HepG2 (cell line): ENCODE measurements around the gene TMEM131L. TPM values are rescaled to one million over a fixed set of nuclear protein-coding genes. Genes with fewer than 3 reads are reported as not detected.

ENCODE experiments used
- ATAC-seq: fragments of 200-7000 bp; cut with Tn5 transposase; 3 replicates; pipeline ENCODE4 v1.9.1; 2020; ENCODE audit warnings: mild to moderate bottlenecking, moderate library complexity
- BruUV-seq: library from RNA; stranded (reverse); fragments of 400-500 nt; replicated peaks from 2 replicates; lab custom pipeline; 2021; lab: Mats Ljungman, UMichigan
- CTCF ChIA-PET: fragments of 300-600 bp; formaldehyde crosslinking; extraction: SDS; loops from one replicate; lab custom pipeline; 2021; ENCODE audit warnings: low total read pairs, inconsistent platforms, low intra/inter-chr PET ratio; lab: Yijun Ruan, JAX
- POLR2A ChIA-PET: fragments of 350-600 bp; sonication (Branson Sonifier 250); formaldehyde crosslinking; loops from one replicate; lab custom pipeline; 2020; ENCODE audit warnings: antibody characterized with exemption, inconsistent platforms; lab: Yijun Ruan, JAX
- DNase-seq: peaks from one replicate; pipeline ENCODE4 v3.0.0-alpha.2; 2015; ENCODE audit warnings: low spot score
- FAIRE-seq: peaks from 3 replicates; lab custom pipeline; 2011; peaks lifted over from hg19 to GRCh38; lab: Jason Lieb, UNC
- H2AFZ ChIP-seq: one replicate; pipeline ENCODE4 v1.6.1; 2011; ENCODE audit warnings: low read length, inconsistent platforms
- H3K27ac ChIP-seq: fragments of 300-600 bp; 3 replicates; pipeline ENCODE4 v1.8.0; 2011; ENCODE audit warnings: mixed run types, mild to moderate bottlenecking, mixed read lengths, low read length, inconsistent platforms; ENCODE audit not compliant: insufficient read depth; ENCODE audit errors: extremely low read length
- H3K27me3 ChIP-seq, 2 experiments: fragments of 200-600 bp in 1 of 2; 2 replicates in 1 of 2; 3 replicates in 1 of 2; pipeline versions ENCODE4 v1.6.0 to v1.8.0; 2011; ENCODE audit warnings: low read length in 2 of 2, mild to moderate bottlenecking in 2 of 2, moderate library complexity in 2 of 2, inconsistent platforms in 1 of 2; ENCODE audit not compliant: insufficient read depth in 2 of 2, control insufficient read depth in 1 of 2
- H3K36me3 ChIP-seq, 2 experiments: fragments of 200-600 bp in 1 of 2; replicated peaks in 1 of 2; 2 replicates in 1 of 2; 3 replicates in 1 of 2; pipeline versions ENCODE4 v1.5.1 to v1.8.0; 2011; ENCODE audit warnings: low read length in 2 of 2, inconsistent platforms in 1 of 2; ENCODE audit not compliant: insufficient read depth in 2 of 2, control insufficient read depth in 1 of 2
- H3K4me1 ChIP-seq: 2 replicates; pipeline ENCODE4 v1.5.1; 2012; ENCODE audit warnings: low read length, inconsistent platforms; ENCODE audit not compliant: insufficient read depth
- H3K4me2 ChIP-seq: 2 replicates; pipeline ENCODE4 v1.6.0; 2011; ENCODE audit warnings: low read depth, low read length, inconsistent platforms
- H3K4me3 ChIP-seq, 3 experiments: fragments of 200-600 bp in 1 of 3; sonication (generic), shearing (Covaris generic) in 1 of 3; replicated peaks in 1 of 3; 2 replicates each; pipeline ENCODE4 v1.5.1; 2011 to 2016; ENCODE audit warnings: low read length in 3 of 3, inconsistent platforms in 2 of 3, low read depth in 2 of 3, mild to moderate bottlenecking in 2 of 3, control low read depth in 1 of 3, mixed read lengths in 1 of 3; ENCODE audit not compliant: insufficient read depth in 1 of 3
- H3K79me2 ChIP-seq: one replicate; pipeline ENCODE4 v1.6.1; 2011; ENCODE audit warnings: low read length, inconsistent platforms; ENCODE audit not compliant: insufficient read depth
- H3K9ac ChIP-seq: 2 replicates; pipeline ENCODE4 v1.6.0; 2011; ENCODE audit warnings: mild to moderate bottlenecking, low read depth, low read length, inconsistent platforms; ENCODE audit not compliant: insufficient read depth
- H3K9me3 ChIP-seq: 2 replicates; pipeline ENCODE4 v1.5.1; 2012; ENCODE audit warnings: mild to moderate bottlenecking, low read length
- H4K20me1 ChIP-seq: 2 replicates; pipeline ENCODE4 v1.6.0; 2011; ENCODE audit warnings: inconsistent platforms, mild to moderate bottlenecking, low read length, moderate library complexity; ENCODE audit not compliant: insufficient read depth
- FOXK1 ChIP-seq: sonication (generic); formaldehyde crosslinking; IDR thresholded peaks from 2 replicates; pipeline ENCODE4 v1.4.0; 2020; ENCODE audit warnings: low read depth, missing genetic modification reagents, borderline replicate concordance
- HNRNPL ChIP-seq: fragments of 200-400 bp; formaldehyde crosslinking; IDR thresholded peaks from 2 replicates; pipeline ENCODE4 v1.6.1; 2017; ENCODE audit warnings: mild to moderate bottlenecking, low read depth, low read length
- IRX3 ChIP-seq: sonication (generic); formaldehyde crosslinking; IDR thresholded peaks from 2 replicates; pipeline ENCODE4 v1.8.1; 2023; ENCODE audit warnings: mild to moderate bottlenecking, low read depth, missing genetic modification reagents, borderline replicate concordance
- KDM4B ChIP-seq: sonication (generic); formaldehyde crosslinking; IDR thresholded peaks from 2 replicates; pipeline ENCODE4 v1.4.0; 2020; ENCODE audit warnings: missing genetic modification reagents
- KLF6 ChIP-seq: IDR thresholded peaks from 2 replicates; pipeline ENCODE4 v1.8.0; 2016; ENCODE audit warnings: missing biosample characterization, missing genetic modification reagents
- MATR3 ChIP-seq: sonication (generic); formaldehyde crosslinking; IDR thresholded peaks from 2 replicates; pipeline ENCODE4 v1.4.0; 2020; ENCODE audit warnings: missing genetic modification reagents
- NFE2L2 ChIP-seq: fragments of 150-350 bp; IDR thresholded peaks from 2 replicates; pipeline ENCODE4 v1.6.1; 2014; ENCODE audit warnings: low read length
- PAX8 ChIP-seq: sonication (generic); formaldehyde crosslinking; IDR thresholded peaks from 2 replicates; pipeline ENCODE4 v1.8.0; 2022; ENCODE audit warnings: mild to moderate bottlenecking, missing genetic modification reagents, borderline replicate concordance
- RFX5 ChIP-seq: IDR thresholded peaks from 2 replicates; pipeline ENCODE4 v1.6.1; 2011; ENCODE audit warnings: low read depth, low read length, improper control_type of control experiment
- RXRB ChIP-seq: IDR thresholded peaks from 2 replicates; pipeline ENCODE4 v1.6.1; 2016; ENCODE audit warnings: borderline replicate concordance, missing genetic modification reagents, missing compliant biosample characterization
- SALL1 ChIP-seq: sonication (generic); formaldehyde crosslinking; IDR thresholded peaks from 2 replicates; pipeline ENCODE4 v1.8.0; 2022; ENCODE audit warnings: mild to moderate bottlenecking, missing genetic modification reagents
- SP4 ChIP-seq: sonication (generic); formaldehyde crosslinking; IDR thresholded peaks from 2 replicates; pipeline ENCODE4 v1.8.1; 2023; ENCODE audit warnings: mild to moderate bottlenecking, missing genetic modification reagents
- YEATS4 ChIP-seq: sonication (generic); formaldehyde crosslinking; IDR thresholded peaks from 2 replicates; pipeline ENCODE4 v1.4.0; 2020; ENCODE audit warnings: missing genetic modification reagents, borderline replicate concordance
- ZMAT3 ChIP-seq: sonication (generic); formaldehyde crosslinking; conservative IDR thresholded peaks from 2 replicates; pipeline ENCODE4 v1.7.0; 2021; ENCODE audit warnings: missing genetic modification reagents
- ZNF138 ChIP-seq: sonication (generic); formaldehyde crosslinking; IDR thresholded peaks from 2 replicates; pipeline ENCODE4 v1.5.0; 2020; ENCODE audit warnings: mild to moderate bottlenecking, low read depth, missing genetic modification reagents
- ZNF331 ChIP-seq: sonication (generic); formaldehyde crosslinking; IDR thresholded peaks from 2 replicates; pipeline ENCODE4 v1.4.0; 2020; ENCODE audit warnings: missing genetic modification reagents
- ZNF460 ChIP-seq: sonication (generic); formaldehyde crosslinking; IDR thresholded peaks from 2 replicates; pipeline ENCODE4 v1.5.1; 2020; ENCODE audit warnings: missing genetic modification reagents, mild to moderate bottlenecking, borderline replicate concordance
- ZNF670 ChIP-seq: sonication (generic); formaldehyde crosslinking; IDR thresholded peaks from 2 replicates; pipeline ENCODE4 v1.8.0; 2022; ENCODE audit warnings: mild to moderate bottlenecking, missing genetic modification reagents, borderline replicate concordance
- ZNF777 ChIP-seq: sonication (generic); formaldehyde crosslinking; IDR thresholded peaks from 2 replicates; pipeline ENCODE4 v1.4.0; 2020; ENCODE audit warnings: missing genetic modification reagents
- WGBS: methylation state at CpG from one replicate; pipeline ENCODE4 v1.1.6; 2017; ENCODE audit warnings: low lambda C conversion rate; 5-methylcytosine and 5-hydroxymethylcytosine counted together
- in situ Hi-C: cut with HindIII; loops from 2 replicates; pipeline ENCODE4 v1.10.0; 2017; ENCODE audit warnings: low pct_unique_long_range_greater_than_20kb; ENCODE audit not compliant: extremely low pct_ligation_motif_present
- intact Hi-C: fragments of 100-400 bp; cut with micrococcal nuclease; formaldehyde crosslinking; loops from one replicate; pipeline ENCODE4 v1.10.0; 2022; ENCODE audit not compliant: unreplicated experiment
- polyA plus RNA-seq, 8 experiments: library from polyadenylated mRNA; depleted of rRNA in 3 of 8; stranded (reverse) in 7 of 8; unstranded in 1 of 8; fragments of >200 nt; fragmentation: Illumina TruSeq in 4 of 8; extraction: Trizol in 4 of 8; gene quantifications; 2 replicates each; pipeline versions ENCODE4 v1.2.1 to v1.2.3, GENCODE V29; 2011 to 2016; ENCODE audit warnings: low read depth in 4 of 8, missing spikeins in 1 of 8, mixed read lengths in 1 of 8; ENCODE audit not compliant: insufficient read depth in 1 of 8
- total RNA-seq, 5 experiments: library from RNA; depleted of rRNA; stranded (reverse); fragments of >200 nt; fragmentation: Illumina TruSeq; extraction: Trizol; gene quantifications; 2 replicates each; pipeline ENCODE4 v1.2.3, GENCODE V29; 2016; ENCODE audit warnings: low read depth in 1 of 5

The TMEM131L gene
- total and polyA plus RNA-seq, 2 of the 13 experiments (the other 11 are each of a cell fraction or from before 2014, with no cell fraction given), result 2.2 to 4.5 TPM

DNA sequence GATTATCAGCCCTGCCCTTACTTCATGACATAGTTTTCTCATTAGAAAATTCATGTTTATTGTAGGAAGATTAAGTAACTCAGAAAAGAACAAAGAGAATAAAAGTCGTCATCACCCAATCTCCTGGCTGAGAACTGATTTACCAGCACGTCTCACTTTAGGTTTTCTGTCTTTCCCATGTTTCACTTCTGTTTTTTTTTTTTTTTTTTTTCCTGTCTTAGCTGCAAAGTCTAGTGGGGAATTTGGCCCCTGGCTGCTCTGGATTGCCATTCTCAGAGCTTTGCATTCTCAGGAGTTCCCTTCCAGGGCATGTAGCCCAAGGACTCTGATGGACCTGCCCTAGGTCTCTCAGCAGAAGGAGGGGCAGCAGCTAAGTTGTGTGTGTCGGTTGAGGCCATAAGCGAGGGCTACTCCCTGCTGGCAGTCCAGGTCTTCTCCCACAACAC is 57.8 kb downstream of the TMEM131L start:
- DNase-seq (no peak), ATAC-seq (no peak), FAIRE-seq (no peak)
- H3K79me2 ChIP-seq, result no peaks in the 10 kb centered on the region
- no peak overlapping the region for H2AFZ ChIP-seq
- in situ Hi-C loops, result no loop called here
- WGBS, result 90% methylated on average over 4 of the region's 4 CpGs
- CTCF ChIA-PET, result no interaction called here
- no peaks in the 10 kb centered on the region; a peak in 1 of 5 replicates for H3K36me3 ChIP-seq
- no peak overlapping the region for H3K9ac ChIP-seq
- H3K4me3 ChIP-seq, result no peak overlapping the region
- H4K20me1 ChIP-seq, result no peaks in the 10 kb centered on the region
- intact Hi-C loops, result no loop called here
- BruUV-seq, result no TSS peak
- POLR2A ChIA-PET, result no interaction called here
- no peaks in the 10 kb centered on the region for H3K9me3 ChIP-seq
- no peak overlapping the region for H3K4me2 ChIP-seq
- no peak overlapping the region for H3K27ac ChIP-seq
- H3K27me3 ChIP-seq, result no peaks in the 10 kb centered on the region
- peaks cover 18% of the 10 kb centered on the region for H3K4me1 ChIP-seq
- TF ChIP-seq ZNF460 (CRISPR knock-in tag) (no peak), KDM4B (no peak), SALL1 (CRISPR knock-in tag) (no peak), ZMAT3 (CRISPR knock-in tag) (no peak), KLF6 (CRISPR knock-in tag) (no peak), RFX5 (no peak), ZNF670 (CRISPR knock-in tag) (no peak), NFE2L2 (no peak)

- H3K9ac ChIP-seq, result no peak overlapping the region
- H4K20me1 ChIP-seq, result no peaks in the 10 kb centered on the region
- H3K27me3 ChIP-seq, result no peaks in the 10 kb centered on the region
- ChIA-PET CTCF (no interaction called here), POLR2A (no interaction called here)
- no peak overlapping the region for H3K4me2 ChIP-seq
- intact Hi-C loops (no loop called here), in situ Hi-C loops (no loop called here)
- H2AFZ ChIP-seq, result no peak overlapping the region
- no peak overlapping the region for H3K4me3 ChIP-seq
- peaks cover 11% of the 10 kb centered on the region for H3K4me1 ChIP-seq
- H3K27ac ChIP-seq, result no peak overlapping the region
- WGBS, result 95% methylated on average over 4 of the region's 4 CpGs
- DNase-seq, result no peak
- no peaks in the 10 kb centered on the region for H3K79me2 ChIP-seq
- BruUV-seq, result no TSS peak
- no peaks in the 10 kb centered on the region; a peak in 1 of 5 replicates for H3K36me3 ChIP-seq
- H3K9me3 ChIP-seq, result no peaks in the 10 kb centered on the region
- ATAC-seq, result no peak
- FAIRE-seq, result no peak
- TF ChIP-seq YEATS4 (no peak), ZNF138 (CRISPR knock-in tag) (no peak), PAX8 (CRISPR knock-in tag) (no peak), SP4 (CRISPR knock-in tag) (no peak), ZNF331 (CRISPR knock-in tag) (no peak), ZNF777 (CRISPR knock-in tag) (no peak), MATR3 (CRISPR knock-in tag) (no peak), FOXK1 (CRISPR knock-in tag) (no peak), RXRB (no peak), IRX3 (CRISPR knock-in tag) (no peak), HNRNPL (no peak)
These were observed 58.5 kb downstream of the TMEM131L start for GRCh38 chr4:153524682-153525081.
